Retina (tissue), 1 donor: ENCODE measurements around the gene QPCT.

Source experiments
- DNase-seq: peaks from one replicate; pipeline ENCODE4 v3.0.0-alpha.2; 2016

Gene QPCT

GRCh38 chr2:37325625-37326071 is 18.8 kb upstream of the QPCT start:
- DNase-seq, result no peak

GRCh38 chr2:37326285-37326684 is 18.1 kb upstream of the QPCT start:
- DNase-seq, result no peak

GRCh38 chr2:37326866-37327634 is 17.4 kb upstream of the QPCT start:
- DNase-seq, result no peak

- no peak for DNase-seq
These were observed 13.7 kb upstream of the QPCT start for GRCh38 chr2:37330681-37331080.

- DNase-seq, result no peak
These were observed 11.9 kb upstream of the QPCT start for GRCh38 chr2:37332560-37332959.

GRCh38 chr2:37333256-37333655 is 11.2 kb upstream of the QPCT start:
- no peak for DNase-seq

GRCh38 chr2:37335604-37336003 is 8.8 kb upstream of the QPCT start:
- no peak for DNase-seq

- DNase-seq, result no peak
These were observed 6.7 kb upstream of the QPCT start for GRCh38 chr2:37337620-37338280.

- no peak for DNase-seq
These were observed 5.5 kb upstream of the QPCT start for GRCh38 chr2:37338933-37339332.

- no peak for DNase-seq
These were observed 3.8 kb upstream of the QPCT start for GRCh38 chr2:37340637-37341036.

GRCh38 chr2:37342591-37343220 is 1.7 kb upstream of the QPCT start:
- no peak for DNase-seq

- DNase-seq, result peak; percentile 17
These were observed 644 bp upstream of the QPCT start for GRCh38 chr2:37343537-37344434.

- no peak for DNase-seq
These were observed 3.7 kb downstream of the QPCT start for GRCh38 chr2:37348155-37348554.

GRCh38 chr2:37349231-37349860 is 4.9 kb downstream of the QPCT start:
- DNase-seq, result peak; percentile 27

GRCh38 chr2:37350034-37350433 is 5.6 kb downstream of the QPCT start:
- DNase-seq, result no peak

- DNase-seq, result no peak
These were observed 10.1 kb downstream of the QPCT start for GRCh38 chr2:37354531-37354930.

- no peak for DNase-seq
These were observed 11.3 kb downstream of the QPCT start for GRCh38 chr2:37355735-37356134.

GRCh38 chr2:37356299-37356698 is 11.9 kb downstream of the QPCT start:
- no peak for DNase-seq

- DNase-seq, result no peak
These were observed 12.6 kb downstream of the QPCT start for GRCh38 chr2:37357069-37357468.

GRCh38 chr2:37357530-37357929 is 13.1 kb downstream of the QPCT start:
- DNase-seq, result peak; percentile 45

- DNase-seq, result no peak
These were observed 14.0 kb downstream of the QPCT start for GRCh38 chr2:37358466-37358865.

GRCh38 chr2:37361216-37361815 is 16.9 kb downstream of the QPCT start:
- DNase-seq, result no peak
